ENCODE results near the gene EEFSEC. TPM values are rescaled to one million over a fixed set of nuclear protein-coding genes. Genes with fewer than 3 reads are reported as not detected.

Gene EEFSEC
- total RNA-seq, 1 experiment from 2014 or later = 9.5 TPM

DNA sequence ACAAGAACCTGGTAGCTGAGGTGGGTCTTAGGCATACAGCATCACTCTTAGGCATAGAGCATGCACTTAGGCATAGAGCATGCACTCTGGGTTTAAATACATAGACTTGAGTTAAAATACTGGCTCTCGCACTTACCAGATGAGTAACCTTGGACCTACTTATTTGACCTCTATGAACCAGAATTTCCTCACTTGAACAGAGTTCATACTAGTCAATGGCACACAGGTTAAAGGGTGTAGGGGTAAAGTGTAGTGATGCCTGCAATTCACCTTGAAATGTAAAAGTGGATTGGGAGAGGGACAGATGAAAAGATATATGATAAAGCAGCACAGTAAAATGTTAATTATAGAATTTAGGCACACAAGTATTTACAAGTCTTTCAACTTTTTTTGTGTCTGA, 31.3 kb upstream of the EEFSEC start:
- no peak overlapping the region for H3K56ac ChIP-seq (ENCODE audit: insufficient read length, low read depth, low read length)
- TF ChIP-seq, protein P1, sequence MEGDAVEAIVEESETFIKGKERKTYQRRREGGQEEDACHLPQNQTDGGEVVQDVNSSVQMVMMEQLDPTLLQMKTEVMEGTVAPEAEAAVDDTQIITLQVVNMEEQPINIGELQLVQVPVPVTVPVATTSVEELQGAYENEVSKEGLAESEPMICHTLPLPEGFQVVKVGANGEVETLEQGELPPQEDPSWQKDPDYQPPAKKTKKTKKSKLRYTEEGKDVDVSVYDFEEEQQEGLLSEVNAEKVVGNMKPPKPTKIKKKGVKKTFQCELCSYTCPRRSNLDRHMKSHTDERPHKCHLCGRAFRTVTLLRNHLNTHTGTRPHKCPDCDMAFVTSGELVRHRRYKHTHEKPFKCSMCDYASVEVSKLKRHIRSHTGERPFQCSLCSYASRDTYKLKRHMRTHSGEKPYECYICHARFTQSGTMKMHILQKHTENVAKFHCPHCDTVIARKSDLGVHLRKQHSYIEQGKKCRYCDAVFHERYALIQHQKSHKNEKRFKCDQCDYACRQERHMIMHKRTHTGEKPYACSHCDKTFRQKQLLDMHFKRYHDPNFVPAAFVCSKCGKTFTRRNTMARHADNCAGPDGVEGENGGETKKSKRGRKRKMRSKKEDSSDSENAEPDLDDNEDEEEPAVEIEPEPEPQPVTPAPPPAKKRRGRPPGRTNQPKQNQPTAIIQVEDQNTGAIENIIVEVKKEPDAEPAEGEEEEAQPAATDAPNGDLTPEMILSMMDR (conservative IDR thresholded peaks at IDR 0.05) = no peak
- no peaks in the 10 kb centered on the region for H3K9me3 ChIP-seq (ENCODE audit: control insufficient read depth, low read depth, low read length)
- H2AFZ ChIP-seq (ENCODE audit: low read length) = no peak overlapping the region
- no peak overlapping the region for H3K27ac Mint-ChIP-seq
- no peak overlapping the region for H3K4ac ChIP-seq (ENCODE audit: low read depth, low read length)
- H3K18ac ChIP-seq (ENCODE audit: insufficient read length, low read depth, low read length) = no peak overlapping the region
- no peak overlapping the region for H3K9ac ChIP-seq (ENCODE audit: extremely low read depth, insufficient read length, low read length)
- H2BK120ac ChIP-seq (ENCODE audit: low read depth, low read length, poor library complexity, severe bottlenecking) = no peak overlapping the region
- peak overlapping the region; percentile 98 to 99 for H3K4me3 Mint-ChIP-seq
- H3K27ac ChIP-seq (ENCODE audit: insufficient read length, low read depth, low read length) = no peak overlapping the region
- WGBS (ENCODE audit: extremely low coverage, insufficient read length, low lambda C conversion rate) = no CpG with 5 or more reads among the region's 1 CpG
- no peak overlapping the region for H3K14ac ChIP-seq (ENCODE audit: insufficient read depth, low read length)
- no peaks in the 10 kb centered on the region for H4K20me1 ChIP-seq (ENCODE audit: control insufficient read depth, insufficient read depth, insufficient read length)
- 0 out of 5 replicates have a peak, but pooled peaks cover 0 to 4% of the 10 kb centered on the region in 2 experiments for H3K9me3 Mint-ChIP-seq
- H2BK15ac ChIP-seq (ENCODE audit: low read depth, low read length) = no peak overlapping the region
- no peaks in the 10 kb centered on the region for H3K27me3 ChIP-seq (ENCODE audit: insufficient read depth, low read length)
- no peak overlapping the region for H4K91ac ChIP-seq (ENCODE audit: insufficient read length, low read depth, low read length)
- no peak overlapping the region for H2BK12ac ChIP-seq (ENCODE audit: insufficient read length, low read depth, low read length)
- peaks cover 11 to 30% (median 23%) of the 10 kb centered on the region in 3 experiments; a peak in 6 of 7 replicates for H3K36me3 Mint-ChIP-seq (ENCODE audit: insufficient read depth in 1 of 3, low read depth in 3 of 3)
- no peak for DNase-seq
- peaks cover 3% of the 10 kb centered on the region; the same call in 1 of the 2 replicates for H3K27me3 Mint-ChIP-seq (ENCODE audit: low read depth)
- no peak overlapping the region for H3T11ph ChIP-seq (ENCODE audit: low read length)
- H2AK5ac ChIP-seq (ENCODE audit: insufficient read length, low read length) = no peak overlapping the region
- peak overlapping the region; percentile 75 for H3K4me2 ChIP-seq (ENCODE audit: insufficient read depth, insufficient read length, low read length)
- no peak overlapping the region for H3K23ac ChIP-seq (ENCODE audit: insufficient read length, low read depth, low read length)
- H3K4me1 ChIP-seq (ENCODE audit: insufficient read depth, low read length) = no peaks in the 10 kb centered on the region
- H3K4me1 Mint-ChIP-seq = peaks cover 9 to 14% of the 10 kb centered on the region in 2 experiments; a peak in 3 of 4 replicates
- peaks cover 8% of the 10 kb centered on the region for H3K79me1 ChIP-seq (ENCODE audit: insufficient read depth, low read depth, low read length, poor library complexity, severe bottlenecking)
- no peak overlapping the region for H2BK5ac ChIP-seq (ENCODE audit: insufficient read length, low read length)
- no peak overlapping the region for H4K8ac ChIP-seq (replicated peaks; ENCODE audit: insufficient read length, low read depth, low read length)
- peaks cover 15% of the 10 kb centered on the region; the same call in 1 of the 2 replicates for H3K79me2 ChIP-seq (ENCODE audit: insufficient read depth, low read length)
- H2BK20ac ChIP-seq (ENCODE audit: low read depth, low read length, poor library complexity, severe bottlenecking) = no peak overlapping the region
- H3K23me2 ChIP-seq (ENCODE audit: insufficient read length, low read depth, low read length, poor library complexity, severe bottlenecking) = peaks cover 5% of the 10 kb centered on the region
- H4K5ac ChIP-seq (ENCODE audit: insufficient read length, low read depth, low read length) = no peak overlapping the region
